Hematopoietic multipotent progenitor cell treated with erythropoietin and hydrocortisone succinate and interleukin-3 and kit ligand, for 6 days (in vitro differentiated cells): Measurements from ENCODE around the gene AK4.
"Not testable (repeated sequence)": the region's sequence is repeated elsewhere in the genome, so short reads cannot be mapped to it uniquely, and the experiment has no call there.

Experiments used
- DNase-seq: peaks from one replicate; pipeline ENCODE4 v3.0.0-alpha.2; 2015

The AK4 gene

GRCh38 chr1:65216989-65217388 lies 69.0 kb downstream of the AK4 start:
- no peak for DNase-seq

- peak; percentile 29 for DNase-seq
Observed at GRCh38 chr1:65221638-65222339, 73.8 kb downstream of the AK4 start.

- DNase-seq: no peak
Observed at GRCh38 chr1:65222340-65222940, 74.4 kb downstream of the AK4 start.

GRCh38 chr1:65224681-65225091 lies 76.7 kb downstream of the AK4 start:
- DNase-seq: peak; percentile 83

- DNase-seq: no peak
Observed at GRCh38 chr1:65225179-65225578, 77.2 kb downstream of the AK4 start.

GRCh38 chr1:65229201-65229600 lies 81.2 kb downstream of the AK4 start:
- no peak for DNase-seq

GRCh38 chr1:65229754-65230339 lies 81.8 kb downstream of the AK4 start:
- no peak for DNase-seq

GRCh38 chr1:65230731-65231481 lies 82.9 kb downstream of the AK4 start:
- peak; percentile 97 for DNase-seq

GRCh38 chr1:65231718-65232330 lies 83.8 kb downstream of the AK4 start:
- DNase-seq: peak; percentile 72

GRCh38 chr1:65232461-65232990 lies 84.5 kb downstream of the AK4 start:
- DNase-seq: peak; percentile 80

GRCh38 chr1:65233782-65234181 lies 85.8 kb downstream of the AK4 start:
- peak; percentile 72 for DNase-seq

GRCh38 chr1:65235867-65236805 lies 88.1 kb downstream of the AK4 start:
- DNase-seq: peak; percentile 91

GRCh38 chr1:65237088-65237487 lies 89.1 kb downstream of the AK4 start:
- DNase-seq: not testable (repeated sequence)

- peak; percentile 45 for DNase-seq
Observed at GRCh38 chr1:65237503-65237902, 89.5 kb downstream of the AK4 start.

- peak; percentile 65 for DNase-seq
Observed at GRCh38 chr1:65238010-65238409, 90.0 kb downstream of the AK4 start.

GRCh38 chr1:65243491-65243890 lies 95.5 kb downstream of the AK4 start:
- no peak for DNase-seq

GRCh38 chr1:65245295-65245694 lies 97.3 kb downstream of the AK4 start:
- DNase-seq: peak; percentile 55

- DNase-seq: no peak
Observed at GRCh38 chr1:65247419-65248359, 99.7 kb downstream of the AK4 start.

GRCh38 chr1:65250826-65251225 lies 102.8 kb downstream of the AK4 start:
- no peak for DNase-seq

- DNase-seq: no peak
Observed at GRCh38 chr1:65253800-65254319, 105.9 kb downstream of the AK4 start.
